NCI-H2029 treated with DMSO at 0.1 percent for 48 hours (cell line): Measurements from ENCODE around the gene HMCN1.

ENCODE experiments used
- DNase-seq: peaks from one replicate; lab custom pipeline; 2025; lab: John Stamatoyannopoulos, UW

HMCN1 gene

GRCh38 chr1:185912504-185912903 is 178.3 kb downstream of the HMCN1 start:
- DNase-seq, result no peak

GRCh38 chr1:185914089-185914488 is 179.9 kb downstream of the HMCN1 start:
- DNase-seq, result no peak

- no peak for DNase-seq
Measured at GRCh38 chr1:185916861-185917260, 182.7 kb downstream of the HMCN1 start.

- no peak for DNase-seq
Measured at GRCh38 chr1:185917646-185918045, 183.5 kb downstream of the HMCN1 start.

- no peak for DNase-seq
Measured at GRCh38 chr1:185920602-185921001, 186.4 kb downstream of the HMCN1 start.

- no peak for DNase-seq
Measured at GRCh38 chr1:185921636-185922035, 187.4 kb downstream of the HMCN1 start.

- DNase-seq, result no peak
Measured at GRCh38 chr1:185926588-185926987, 192.4 kb downstream of the HMCN1 start.

- peak; percentile 2 for DNase-seq
Measured at GRCh38 chr1:185929776-185930175, 195.6 kb downstream of the HMCN1 start.

GRCh38 chr1:185931438-185931837 is 197.2 kb downstream of the HMCN1 start:
- no peak for DNase-seq

GRCh38 chr1:185933580-185933979 is 199.4 kb downstream of the HMCN1 start:
- no peak for DNase-seq

GRCh38 chr1:185934476-185935189 is 200.4 kb downstream of the HMCN1 start:
- no peak for DNase-seq

- no peak for DNase-seq
Measured at GRCh38 chr1:185935360-185935759, 201.2 kb downstream of the HMCN1 start.

- DNase-seq, result no peak
Measured at GRCh38 chr1:185936641-185937040, 202.4 kb downstream of the HMCN1 start.

- no peak for DNase-seq
Measured at GRCh38 chr1:185938396-185938795, 204.2 kb downstream of the HMCN1 start.

- DNase-seq, result no peak
Measured at GRCh38 chr1:185939142-185939541, 205.0 kb downstream of the HMCN1 start.

GRCh38 chr1:185942961-185943360 is 208.8 kb downstream of the HMCN1 start:
- DNase-seq, result no peak

GRCh38 chr1:185956881-185957280 is 222.7 kb downstream of the HMCN1 start:
- DNase-seq, result no peak

GRCh38 chr1:185957441-185958363 is 223.5 kb downstream of the HMCN1 start:
- DNase-seq, result no peak

- no peak for DNase-seq
Measured at GRCh38 chr1:185960422-185961321, 226.5 kb downstream of the HMCN1 start.

- DNase-seq, result no peak
Measured at GRCh38 chr1:185961664-185962063, 227.5 kb downstream of the HMCN1 start.

GRCh38 chr1:185964946-185965345 is 230.8 kb downstream of the HMCN1 start:
- DNase-seq, result no peak

GRCh38 chr1:185965870-185966269 is 231.7 kb downstream of the HMCN1 start:
- DNase-seq, result no peak
